GM12873 (cell line): ENCODE results near the gene MIPOL1.

Experiments
- TF ChIP-seq, protein P1 (sequence below): IDR thresholded peaks from 2 replicates; pipeline ENCODE4 v1.5.1; 2012; ENCODE audit warnings: low read depth, mild to moderate bottlenecking, moderate library complexity, low read length, control low read depth; ENCODE audit not compliant: insufficient read depth; ENCODE audit errors: missing control alignments

The MIPOL1 gene

DNA sequence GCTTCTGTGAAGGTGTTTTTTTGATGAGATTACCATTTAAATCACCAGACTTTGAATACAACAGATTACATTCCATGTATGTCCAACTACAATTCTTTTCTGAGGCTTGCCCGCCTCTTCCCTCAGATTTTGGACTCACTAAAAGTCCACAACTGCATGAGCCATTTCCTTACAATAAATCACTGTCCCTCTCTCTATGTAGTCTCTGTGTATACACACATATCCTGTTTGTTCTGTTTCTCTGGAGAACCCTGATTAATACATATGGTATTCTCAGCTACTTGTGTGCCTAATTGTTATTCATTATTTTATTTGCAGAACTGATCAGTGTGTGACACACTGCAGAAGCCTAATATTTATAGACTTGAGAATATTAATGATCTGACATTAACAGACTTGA is 2.4 kb upstream of the MIPOL1 start:
- TF ChIP-seq, protein P1, sequence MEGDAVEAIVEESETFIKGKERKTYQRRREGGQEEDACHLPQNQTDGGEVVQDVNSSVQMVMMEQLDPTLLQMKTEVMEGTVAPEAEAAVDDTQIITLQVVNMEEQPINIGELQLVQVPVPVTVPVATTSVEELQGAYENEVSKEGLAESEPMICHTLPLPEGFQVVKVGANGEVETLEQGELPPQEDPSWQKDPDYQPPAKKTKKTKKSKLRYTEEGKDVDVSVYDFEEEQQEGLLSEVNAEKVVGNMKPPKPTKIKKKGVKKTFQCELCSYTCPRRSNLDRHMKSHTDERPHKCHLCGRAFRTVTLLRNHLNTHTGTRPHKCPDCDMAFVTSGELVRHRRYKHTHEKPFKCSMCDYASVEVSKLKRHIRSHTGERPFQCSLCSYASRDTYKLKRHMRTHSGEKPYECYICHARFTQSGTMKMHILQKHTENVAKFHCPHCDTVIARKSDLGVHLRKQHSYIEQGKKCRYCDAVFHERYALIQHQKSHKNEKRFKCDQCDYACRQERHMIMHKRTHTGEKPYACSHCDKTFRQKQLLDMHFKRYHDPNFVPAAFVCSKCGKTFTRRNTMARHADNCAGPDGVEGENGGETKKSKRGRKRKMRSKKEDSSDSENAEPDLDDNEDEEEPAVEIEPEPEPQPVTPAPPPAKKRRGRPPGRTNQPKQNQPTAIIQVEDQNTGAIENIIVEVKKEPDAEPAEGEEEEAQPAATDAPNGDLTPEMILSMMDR = no peak

DNA sequence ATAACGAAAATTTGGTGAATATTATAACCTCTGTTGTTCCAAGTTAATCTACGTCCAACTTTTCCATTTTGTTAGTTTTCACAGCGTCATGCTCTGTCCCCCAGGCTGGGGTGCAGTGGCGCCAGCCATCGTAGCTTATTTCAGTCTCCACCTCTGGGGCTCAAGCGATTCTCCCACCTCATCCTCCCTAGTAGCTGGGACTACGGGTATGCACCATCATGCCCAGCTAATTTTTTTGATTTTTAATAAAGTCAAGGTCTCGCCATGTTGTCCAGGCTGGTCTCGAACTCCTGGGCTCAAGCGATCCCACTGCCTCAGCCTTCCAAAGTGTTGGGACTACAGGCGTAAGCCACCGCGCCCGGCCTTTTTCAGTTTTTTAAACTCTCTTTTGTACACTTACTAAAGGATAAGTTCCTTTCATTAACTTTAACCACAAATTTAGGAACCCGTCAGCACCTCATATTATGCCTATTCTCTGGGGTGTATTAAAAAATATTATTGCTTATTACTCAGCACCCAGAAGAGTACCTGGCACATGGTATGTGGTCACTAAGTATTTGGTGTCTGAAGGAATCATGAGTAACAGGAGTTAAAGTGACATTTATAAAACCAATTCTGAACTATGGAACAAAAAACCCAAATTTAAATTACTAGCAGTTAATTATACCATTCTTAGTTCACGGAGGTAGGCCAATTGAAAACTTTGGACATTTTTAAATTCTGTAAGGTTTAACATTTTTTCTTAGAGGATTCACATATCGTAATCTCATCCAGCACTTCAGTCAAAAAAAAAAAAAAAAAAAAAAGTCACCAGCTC is 925 bp upstream of the MIPOL1 start:
- TF ChIP-seq, protein P1 = no peak

DNA sequence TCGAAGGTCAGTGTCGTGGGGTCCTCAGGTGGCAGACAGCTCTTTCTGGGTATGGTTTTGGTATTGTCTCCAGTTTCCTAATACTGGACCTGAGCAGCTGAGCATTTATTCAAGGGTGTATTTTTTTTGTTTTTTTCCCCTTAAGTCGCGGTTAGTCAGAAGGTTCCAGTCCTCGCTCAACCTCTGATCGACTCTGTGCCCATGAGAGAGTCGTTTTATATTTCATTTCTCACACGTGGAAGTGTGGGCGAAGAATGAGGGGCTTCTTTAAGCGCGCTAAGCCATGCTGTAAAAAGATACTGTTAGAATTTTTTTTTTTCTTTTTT is 499 bp downstream of the MIPOL1 start:
- TF ChIP-seq, protein P1 = no peak

DNA sequence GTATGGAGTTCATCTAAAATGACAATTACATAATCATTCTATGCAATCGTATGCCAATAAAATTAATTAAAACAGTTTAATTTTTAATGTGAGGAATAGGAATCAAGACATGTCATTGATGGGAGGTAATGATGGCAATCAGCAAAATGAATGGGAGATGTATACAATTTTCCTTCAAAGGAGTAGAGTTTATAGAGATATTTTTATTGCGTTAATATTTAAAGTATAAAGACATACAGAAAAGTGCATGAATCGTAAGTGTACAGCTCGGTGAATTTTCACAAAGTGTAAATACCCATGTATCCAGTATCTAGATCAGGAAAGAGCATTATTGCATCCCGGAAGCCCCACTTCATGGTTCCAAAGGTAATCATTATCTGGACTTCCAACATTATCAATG is 1.2 kb downstream of the MIPOL1 start:
- TF ChIP-seq, protein P1 = no peak

DNA sequence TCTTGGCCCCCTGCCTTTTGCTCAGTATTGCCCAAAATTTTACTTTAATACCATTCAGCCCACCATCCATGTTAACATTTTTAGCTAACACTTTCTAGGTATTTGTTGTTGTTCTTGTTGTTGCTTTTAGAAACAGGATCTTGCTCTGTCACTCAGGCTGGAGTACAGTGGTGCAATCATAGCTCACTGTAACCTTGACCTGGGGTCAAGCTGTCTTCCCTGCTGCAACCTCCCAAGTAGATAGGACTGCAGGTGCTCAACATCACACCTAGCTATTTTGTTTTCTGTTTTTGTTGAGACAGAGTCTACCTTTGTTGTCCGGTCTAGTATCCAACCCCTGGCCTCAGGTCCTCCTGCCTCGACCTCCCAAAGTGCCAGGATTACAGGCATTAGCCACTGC is 4.0 kb downstream of the MIPOL1 start:
- TF ChIP-seq, protein P1 = no peak

DNA sequence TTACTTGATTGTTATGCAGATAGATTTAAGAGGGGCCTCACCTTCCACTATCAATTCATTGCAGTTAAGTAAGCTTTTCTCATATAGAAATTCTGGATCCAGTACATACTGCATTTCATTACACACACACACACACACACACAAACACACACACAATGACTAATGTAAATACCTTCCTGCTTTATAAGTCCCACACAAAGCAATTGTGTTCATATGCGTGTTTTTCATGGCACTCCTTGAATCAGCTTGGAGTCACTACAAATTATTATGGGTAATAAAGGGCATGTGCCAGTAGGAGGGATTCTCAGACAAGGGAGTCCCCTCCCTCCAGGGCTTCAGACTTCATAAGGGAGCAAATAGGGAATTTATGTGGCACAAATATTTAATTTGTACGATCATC is 4.5 kb downstream of the MIPOL1 start:
- TF ChIP-seq, protein P1 = no peak

DNA sequence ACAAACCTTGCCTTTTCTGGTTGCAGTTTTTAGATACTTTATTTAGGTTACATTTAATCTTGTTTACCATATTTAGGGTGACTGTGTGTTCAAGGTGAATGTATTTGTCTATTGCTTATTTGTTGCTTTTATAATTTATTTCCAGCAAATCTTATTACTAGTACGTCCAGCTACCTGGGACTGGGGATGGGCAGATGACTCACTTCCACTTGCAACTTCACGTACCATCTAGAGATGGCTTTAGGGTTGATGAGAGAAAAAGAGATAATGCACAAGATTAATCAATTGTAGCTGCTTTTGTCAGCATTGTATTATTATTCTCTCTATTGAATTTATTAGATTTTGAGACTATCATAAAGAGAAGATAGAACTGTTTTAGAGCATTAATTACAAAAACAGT is 5.1 kb downstream of the MIPOL1 start:
- TF ChIP-seq, protein P1 = no peak
